Stimulated activated CD8-positive, alpha-beta memory T cell treated with anti-CD3 and anti-CD28 coated beads, Interleukin-4, amount 100 ng/mL, for 48 hours (primary cell): ENCODE measurements around the gene PTPRG.

Source experiments
- DNase-seq: peaks from one replicate; pipeline ENCODE4 v3.0.0-alpha.2; 2020

Gene PTPRG

GRCh38 chr3:61875976-61876671, 314.8 kb downstream of the PTPRG start:
- no peak for DNase-seq

- DNase-seq, result no peak
Observed at GRCh38 chr3:61876797-61877196, 315.4 kb downstream of the PTPRG start.

- no peak for DNase-seq
Observed at GRCh38 chr3:61877359-61878138, 316.2 kb downstream of the PTPRG start.

GRCh38 chr3:61882253-61882652, 320.9 kb downstream of the PTPRG start:
- no peak for DNase-seq

GRCh38 chr3:61884794-61885193, 323.4 kb downstream of the PTPRG start:
- DNase-seq, result no peak

GRCh38 chr3:61885414-61885813, 324.0 kb downstream of the PTPRG start:
- no peak for DNase-seq

- no peak for DNase-seq
Observed at GRCh38 chr3:61887206-61887605, 325.8 kb downstream of the PTPRG start.

GRCh38 chr3:61889259-61889658, 327.9 kb downstream of the PTPRG start:
- DNase-seq, result no peak

GRCh38 chr3:61890167-61890566, 328.8 kb downstream of the PTPRG start:
- DNase-seq, result no peak

GRCh38 chr3:61890586-61890985, 329.2 kb downstream of the PTPRG start:
- no peak for DNase-seq

GRCh38 chr3:61892891-61893290, 331.5 kb downstream of the PTPRG start:
- DNase-seq, result no peak

GRCh38 chr3:61893840-61894566, 332.6 kb downstream of the PTPRG start:
- DNase-seq, result no peak

- DNase-seq, result peak; percentile 67
Observed at GRCh38 chr3:61894988-61895935, 333.9 kb downstream of the PTPRG start.

GRCh38 chr3:61896251-61896650, 334.9 kb downstream of the PTPRG start:
- DNase-seq, result no peak

- no peak for DNase-seq
Observed at GRCh38 chr3:61897848-61898247, 336.5 kb downstream of the PTPRG start.

GRCh38 chr3:61899700-61900462, 338.5 kb downstream of the PTPRG start:
- no peak for DNase-seq

- DNase-seq, result no peak
Observed at GRCh38 chr3:61901496-61901895, 340.1 kb downstream of the PTPRG start.

- DNase-seq, result no peak
Observed at GRCh38 chr3:61901986-61902385, 340.6 kb downstream of the PTPRG start.

- no peak for DNase-seq
Observed at GRCh38 chr3:61903074-61903473, 341.7 kb downstream of the PTPRG start.

- no peak for DNase-seq
Observed at GRCh38 chr3:61903931-61904657, 342.7 kb downstream of the PTPRG start.

- DNase-seq, result no peak
Observed at GRCh38 chr3:61907210-61907795, 345.9 kb downstream of the PTPRG start.
